CD4-positive, alpha-beta T cell (primary cell): ENCODE data around the gene SERP2. TPM values are rescaled to one million over a fixed set of nuclear protein-coding genes. Genes with fewer than 3 reads are reported as not detected.

Experiments
- ATAC-seq: fragments of 200-7000 bp; cut with Tn5 transposase; one replicate; pipeline ENCODE4 v1.10.0; 2022; ENCODE audit warnings: mild to moderate bottlenecking; ENCODE audit not compliant: poor library complexity
- CTCF ChIA-PET: fragments of 350-600 bp; sonication (Branson Sonifier 250); formaldehyde crosslinking; loops from one replicate; lab custom pipeline; 2021; ENCODE audit warnings: antibody characterized with exemption, inconsistent platforms; lab: Charles Lee
- POLR2A ChIA-PET: fragments of 350-600 bp; sonication (Branson Sonifier 250); formaldehyde crosslinking; loops from one replicate; lab custom pipeline; 2021; ENCODE audit warnings: antibody characterized with exemption, inconsistent platforms; lab: Charles Lee
- DNase-seq, 14 experiments: peaks; one replicate each; pipeline ENCODE4 v3.0.0-alpha.2; 2013 to 2020; ENCODE audit warnings: mixed read lengths in 2 of 14
- H3K27ac ChIP-seq, 2 donors: one replicate each; pipeline versions ENCODE4 v1.5.1 to v1.7.0; 2013; ENCODE audit warnings: low read length in 2 of 2, low read depth in 1 of 2, mild to moderate bottlenecking in 1 of 2
- H3K27me3 ChIP-seq, 2 experiments: 1 replicate in 1 of 2; 2 replicates in 1 of 2; pipeline versions ENCODE4 v1.6.1 to v1.7.0; 2013; ENCODE audit warnings: low read length in 2 of 2, control low read depth in 1 of 2, mild to moderate bottlenecking in 1 of 2, moderate library complexity in 1 of 2; ENCODE audit not compliant: insufficient read depth in 2 of 2, control insufficient read depth in 1 of 2
- H3K36me3 ChIP-seq: one replicate; pipeline ENCODE4 v1.6.1; 2013; ENCODE audit warnings: low read length, control low read depth; ENCODE audit not compliant: insufficient read depth
- H3K4me1 ChIP-seq: one replicate; pipeline ENCODE4 v1.6.1; 2013; ENCODE audit warnings: low read length, control low read depth; ENCODE audit not compliant: insufficient read depth
- H3K4me3 ChIP-seq: one replicate; pipeline ENCODE4 v1.5.1; 2013; ENCODE audit warnings: mild to moderate bottlenecking, low read length, moderate library complexity
- H3K9me3 ChIP-seq, 2 experiments: 1 replicate in 1 of 2; 2 replicates in 1 of 2; pipeline versions ENCODE4 v1.6.1 to v1.7.0; 2013; ENCODE audit warnings: low read length in 2 of 2, mild to moderate bottlenecking in 2 of 2, control low read depth in 1 of 2, moderate library complexity in 1 of 2; ENCODE audit not compliant: control insufficient read depth in 1 of 2, insufficient read depth in 1 of 2
- H3K27ac Mint-ChIP-seq: one replicate; pipeline ENCODE4 v1.8.0; 2020; ENCODE audit warnings: mixed read lengths
- H3K27me3 Mint-ChIP-seq: one replicate; pipeline ENCODE4 v1.8.0; 2021; ENCODE audit warnings: mixed read lengths
- H3K36me3 Mint-ChIP-seq: one replicate; pipeline ENCODE4 v1.8.0; 2021; ENCODE audit warnings: low read depth, mixed read lengths
- H3K4me1 Mint-ChIP-seq: one replicate; pipeline ENCODE4 v1.8.0; 2021; ENCODE audit warnings: low read depth, mixed read lengths
- H3K4me3 Mint-ChIP-seq: one replicate; pipeline ENCODE4 v1.8.0; 2020; ENCODE audit warnings: mild to moderate bottlenecking, mixed read lengths
- H3K9me3 Mint-ChIP-seq: one replicate; pipeline ENCODE4 v1.8.0; 2020; ENCODE audit warnings: mixed read lengths
- CTCF ChIP-seq: fragments of 200-600 bp; IDR thresholded peaks from one replicate; pipeline ENCODE4 v1.8.0; 2022; ENCODE audit warnings: antibody characterized with exemption, mild to moderate bottlenecking
- intact Hi-C, 2 experiments: fragments of 100-400 bp; cut with DNase I in 1 of 2; cut with micrococcal nuclease in 1 of 2; formaldehyde crosslinking; loops; one replicate each; pipeline versions ENCODE4 v1.15.1 to v1.9.0; 2023 to 2025; cut with DNase I, micrococcal nuclease
- total RNA-seq, 174 experiments: library from RNA in 2 of 174; stranded (reverse) in 2 of 174; gene quantifications; one replicate each; pipeline ENCODE4 v1.2.3 and lab custom pipeline; 2021 to 2026

Gene SERP2
- total RNA-seq, 2 experiments from 2014 or later: not detected

GRCh38 chr13:44437356-44438233 lies 64.0 kb downstream of the SERP2 start:
- Mint-ChIP-seq H3K4me3 (peak overlapping the region; percentile 91), H3K27ac (peak overlapping the region; percentile 73), H3K36me3 (no peaks in the 10 kb centered on the region), H3K9me3 (no peaks in the 10 kb centered on the region), H3K4me1 (peaks cover 35% of the 10 kb centered on the region), H3K27me3 (peaks cover 12% of the 10 kb centered on the region)
- ChIA-PET CTCF (interaction anchor here (1.4 to 3.3 kb wide), 5 partner anchors 389 to 557 kb away, joined by 3 to 11 read pairs (median 5); partner anchors contain the start of gene LACC1), POLR2A (interaction anchor here (1.3 to 3.3 kb wide), 3 partner anchors 164 to 247 kb away, joined by 3 to 13 read pairs (median 5); no protein-coding TSS in a partner anchor)
- no peaks in the 10 kb centered on the region for H3K9me3 ChIP-seq
- intact Hi-C loops: loop anchor here (1.0 to 10.0 kb wide), 9 partner anchors 33 to 532 kb away; partner anchors contain the start of gene TSC22D1 (in 1 of the 2)
- H3K4me3 ChIP-seq: peak overlapping the region; percentile 64
- TF ChIP-seq CTCF: peak; percentile 75
- ATAC-seq: peak; percentile 33
- no peaks in the 10 kb centered on the region for H3K36me3 ChIP-seq
- peaks cover 14 to 18% of the 10 kb centered on the region in 2 experiments for H3K27me3 ChIP-seq
- no peak overlapping the region for H3K27ac ChIP-seq
- DNase-seq: peak in 3 of 14 experiments; percentile 65 to 70 (median 66)
- H3K4me1 ChIP-seq: peaks cover 29% of the 10 kb centered on the region

GRCh38 chr13:44438234-44438579 lies 64.6 kb downstream of the SERP2 start:
- Mint-ChIP-seq H3K36me3 (no peaks in the 10 kb centered on the region), H3K27ac (no peak overlapping the region), H3K27me3 (peaks cover 12% of the 10 kb centered on the region), H3K9me3 (no peaks in the 10 kb centered on the region), H3K4me1 (peaks cover 35% of the 10 kb centered on the region), H3K4me3 (no peak overlapping the region)
- POLR2A ChIA-PET: interaction anchor here (1.6 kb wide), 1 partner anchor 248 kb away, joined by 5 read pairs; no protein-coding TSS in a partner anchor
- Histone ChIP-seq H3K4me1 (peaks cover 29% of the 10 kb centered on the region), H3K9me3 (no peaks in the 10 kb centered on the region), H3K4me3 (no peak overlapping the region), H3K27me3 (peaks cover 14 to 18% of the 10 kb centered on the region in 2 experiments), H3K36me3 (no peaks in the 10 kb centered on the region), H3K27ac (no peak overlapping the region)
- no peak for DNase-seq
- no peak for ATAC-seq
- intact Hi-C loops: loop anchor here (1.0 to 10.0 kb wide), 7 partner anchors 33 to 533 kb away; partner anchors contain the start of gene TSC22D1 (in 1 of the 2)
- CTCF ChIA-PET: interaction anchor here (1.8 to 3.3 kb wide), 2 partner anchors 389 to 533 kb away, joined by 5 to 11 read pairs; no protein-coding TSS in a partner anchor
- peak; percentile 47 for TF ChIP-seq CTCF

GRCh38 chr13:44439452-44440024 lies 65.9 kb downstream of the SERP2 start:
- CTCF ChIA-PET: interaction anchor here (3.3 kb wide), 1 partner anchor 534 kb away, joined by 11 read pairs; no protein-coding TSS in a partner anchor
- no peak for DNase-seq
- H3K36me3 ChIP-seq: no peaks in the 10 kb centered on the region
- Mint-ChIP-seq H3K27ac (no peak overlapping the region), H3K36me3 (no peaks in the 10 kb centered on the region), H3K4me3 (no peak overlapping the region), H3K4me1 (peaks cover 35% of the 10 kb centered on the region), H3K27me3 (peaks cover 12% of the 10 kb centered on the region), H3K9me3 (no peaks in the 10 kb centered on the region)
- H3K27ac ChIP-seq: no peak overlapping the region
- no peaks in the 10 kb centered on the region for H3K9me3 ChIP-seq
- ATAC-seq: no peak
- H3K4me3 ChIP-seq: no peak overlapping the region
- POLR2A ChIA-PET: interaction anchor here (1.6 kb wide), 1 partner anchor 249 kb away, joined by 5 read pairs; no protein-coding TSS in a partner anchor
- H3K27me3 ChIP-seq: peaks cover 14 to 18% of the 10 kb centered on the region in 2 experiments
- TF ChIP-seq CTCF: no peak
- H3K4me1 ChIP-seq: peaks cover 27% of the 10 kb centered on the region
- intact Hi-C loops: loop anchor here (1.0 to 10.0 kb wide), 6 partner anchors 31 to 530 kb away; partner anchors contain the start of gene TSC22D1 (in 1 of the 2)
